H1 (cell line): ENCODE data around the gene CIDEA. TPM values are rescaled to one million over a fixed set of nuclear protein-coding genes. Genes with fewer than 3 reads are reported as not detected.

Source experiments
- CTCF ChIA-PET: fragments of 300-600 bp; sonication (Branson Sonifier 250); formaldehyde crosslinking; loops from one replicate; lab custom pipeline; 2021; ENCODE audit not compliant: partially characterized antibody; lab: Charles Lee
- POLR2A ChIA-PET: fragments of 300-600 bp; sonication (Branson Sonifier 250); formaldehyde crosslinking; loops from one replicate; lab custom pipeline; 2021; ENCODE audit warnings: inconsistent platforms; ENCODE audit not compliant: partially characterized antibody; lab: Charles Lee
- DNase-seq, 2 experiments: peaks; one replicate each; pipeline versions ENCODE4 v3.0.0 to v3.0.0-alpha.2; 2010 to 2022; ENCODE audit warnings: low spot score in 2 of 2, low read depth in 1 of 2, mixed read lengths in 1 of 2
- FAIRE-seq: peaks from 2 replicates; lab custom pipeline; 2011; peaks lifted over from hg19 to GRCh38; lab: Jason Lieb, UNC
- H2AFZ ChIP-seq: 2 replicates; pipeline ENCODE4 v1.8.1; 2012; ENCODE audit warnings: low read length, inconsistent platforms
- H2AK5ac ChIP-seq: 2 replicates; pipeline ENCODE4 v1.6.1; 2013; ENCODE audit warnings: low read depth, low read length
- H2BK120ac ChIP-seq: replicated peaks from 2 replicates; pipeline ENCODE3; 2013; ENCODE audit warnings: low read depth, low read length, inconsistent platforms
- H2BK12ac ChIP-seq: 2 replicates; pipeline ENCODE4 v1.6.1; 2013; ENCODE audit warnings: low read depth, low read length
- H2BK15ac ChIP-seq: 2 replicates; pipeline ENCODE4 v1.6.1; 2013; ENCODE audit warnings: low read length
- H2BK20ac ChIP-seq: 2 replicates; pipeline ENCODE4 v1.6.1; 2013; ENCODE audit warnings: low read length
- H2BK5ac ChIP-seq: 2 replicates; pipeline ENCODE4 v1.6.1; 2013; ENCODE audit warnings: low read depth, low read length
- H3K14ac ChIP-seq: 2 replicates; pipeline ENCODE4 v1.6.1; 2013; ENCODE audit warnings: inconsistent platforms; ENCODE audit not compliant: insufficient read length
- H3K18ac ChIP-seq: 2 replicates; pipeline ENCODE4 v1.6.1; 2013; ENCODE audit warnings: low read length; ENCODE audit errors: extremely low read depth
- H3K23ac ChIP-seq: 2 replicates; pipeline ENCODE4 v1.6.1; 2013; ENCODE audit warnings: inconsistent platforms; ENCODE audit not compliant: insufficient read length
- H3K23me2 ChIP-seq: 2 replicates; pipeline ENCODE4 v1.6.1; 2013; ENCODE audit warnings: low read depth, low read length
- H3K27ac ChIP-seq: 2 replicates; pipeline ENCODE4 v1.6.1; 2011; ENCODE audit warnings: low read depth, low read length, inconsistent platforms
- H3K27me3 ChIP-seq, 4 experiments: replicated peaks in 1 of 4; 1 replicate in 1 of 4; 2 replicates in 3 of 4; pipeline versions ENCODE4 v1.6.1 to v1.8.1; 2011 to 2013; ENCODE audit warnings: low read length in 3 of 4, mild to moderate bottlenecking in 3 of 4, inconsistent platforms in 2 of 4, mixed read lengths in 2 of 4, moderate library complexity in 1 of 4; ENCODE audit not compliant: control insufficient read depth in 3 of 4, insufficient read depth in 3 of 4; ENCODE audit errors: extremely low read depth in 1 of 4
- H3K36me3 ChIP-seq, 4 experiments: 2 replicates each; pipeline versions ENCODE4 v1.6.1 to v1.8.1; 2011 to 2013; ENCODE audit warnings: mild to moderate bottlenecking in 4 of 4, low read length in 3 of 4, moderate library complexity in 2 of 4, control low read depth in 1 of 4, inconsistent platforms in 1 of 4; ENCODE audit not compliant: insufficient read depth in 4 of 4, control insufficient read depth in 2 of 4
- H3K4ac ChIP-seq: replicated peaks from 2 replicates; pipeline ENCODE3; 2013; ENCODE audit warnings: low read length, low read depth, mixed read lengths, inconsistent platforms; ENCODE audit not compliant: insufficient read length
- H3K4me1 ChIP-seq, 4 experiments: replicated peaks in 1 of 4; 1 replicate in 1 of 4; 2 replicates in 3 of 4; pipeline versions ENCODE4 v1.6.1 to v1.8.1; 2011 to 2013; ENCODE audit warnings: low read length in 3 of 4, inconsistent platforms in 2 of 4, mixed read lengths in 1 of 4; ENCODE audit not compliant: insufficient read depth in 4 of 4, control insufficient read depth in 3 of 4
- H3K4me2 ChIP-seq, 2 experiments: 2 replicates each; pipeline versions ENCODE4 v1.6.1 to v1.8.1; 2011 to 2013; ENCODE audit warnings: low read depth in 2 of 2, low read length in 2 of 2, control low read depth in 1 of 2, inconsistent platforms in 1 of 2, mild to moderate bottlenecking in 1 of 2; ENCODE audit not compliant: insufficient read depth in 1 of 2
- H3K4me3 ChIP-seq, 4 experiments: fragments of 200-600, 300-600 bp in 1 of 4; sonication (generic), shearing (Covaris generic), sonication (Bioruptor Twin) in 1 of 4; 2 replicates each; pipeline versions ENCODE4 v1.5.1 to v1.8.1; 2011 to 2016; ENCODE audit warnings: low read length in 4 of 4, low read depth in 3 of 4, control low read depth in 2 of 4, inconsistent platforms in 2 of 4, mild to moderate bottlenecking in 2 of 4, mixed read lengths in 1 of 4, moderate library complexity in 1 of 4; ENCODE audit not compliant: insufficient read depth in 2 of 4; ENCODE audit errors: extremely low read depth in 1 of 4
- H3K56ac ChIP-seq: replicated peaks from 2 replicates; pipeline ENCODE3; 2013; ENCODE audit warnings: low read depth, mild to moderate bottlenecking, mixed read lengths, low read length, inconsistent platforms; ENCODE audit not compliant: insufficient read length
- H3K79me1 ChIP-seq: 2 replicates; pipeline ENCODE4 v1.6.1; 2013; ENCODE audit warnings: low read depth, low read length, control low read depth
- H3K79me2 ChIP-seq, 2 experiments: 2 replicates each; pipeline versions ENCODE4 v1.6.1 to v1.8.1; 2012 to 2013; ENCODE audit warnings: low read length in 2 of 2, mild to moderate bottlenecking in 2 of 2, inconsistent platforms in 1 of 2; ENCODE audit not compliant: insufficient read depth in 2 of 2, control insufficient read depth in 1 of 2
- H3K9ac ChIP-seq, 4 experiments: replicated peaks in 1 of 4; 1 replicate in 1 of 4; 2 replicates in 3 of 4; pipeline versions ENCODE4 v1.6.1 to v1.8.1; 2011 to 2013; ENCODE audit warnings: low read depth in 3 of 4, low read length in 3 of 4, control low read depth in 2 of 4, mild to moderate bottlenecking in 2 of 4, moderate library complexity in 2 of 4, inconsistent platforms in 1 of 4; ENCODE audit errors: extremely low read depth in 1 of 4
- H3K9me3 ChIP-seq, 2 experiments: 2 replicates each; pipeline versions ENCODE4 v1.6.1 to v1.8.1; 2012 to 2013; ENCODE audit warnings: mild to moderate bottlenecking in 2 of 2, moderate library complexity in 2 of 2, control low read depth in 1 of 2, inconsistent platforms in 1 of 2, low read depth in 1 of 2, low read length in 1 of 2, mixed read lengths in 1 of 2; ENCODE audit not compliant: insufficient read depth in 2 of 2
- H4K20me1 ChIP-seq, 2 experiments: replicated peaks in 1 of 2; 2 replicates each; pipeline versions ENCODE3 to v1.8.1; 2011 to 2013; ENCODE audit warnings: inconsistent platforms in 2 of 2, low read length in 2 of 2, mild to moderate bottlenecking in 1 of 2; ENCODE audit not compliant: insufficient read depth in 2 of 2, control insufficient read depth in 1 of 2
- H4K5ac ChIP-seq: 2 replicates; pipeline ENCODE4 v1.6.1; 2013; ENCODE audit warnings: low read length, low read depth, mixed read lengths, inconsistent platforms; ENCODE audit not compliant: insufficient read length
- H4K8ac ChIP-seq: 2 replicates; pipeline ENCODE4 v1.8.0; 2013; ENCODE audit warnings: mild to moderate bottlenecking, moderate library complexity, low read length, inconsistent platforms; ENCODE audit not compliant: insufficient read depth; ENCODE audit errors: extremely low read depth
- H4K91ac ChIP-seq: replicated peaks from 2 replicates; pipeline ENCODE3; 2013; ENCODE audit warnings: low read length, mixed read lengths, inconsistent platforms; ENCODE audit not compliant: insufficient read length
- BCL11A ChIP-seq, 2 experiments: IDR thresholded peaks; one replicate each; pipeline ENCODE4 v1.6.1; 2011; ENCODE audit warnings: low read depth in 2 of 2, low read length in 2 of 2, mild to moderate bottlenecking in 2 of 2
- E2F6 ChIP-seq: IDR thresholded peaks from 2 replicates; pipeline ENCODE4 v1.6.1; 2012; ENCODE audit warnings: inconsistent platforms
- GTF2F1 ChIP-seq: IDR thresholded peaks from 2 replicates; pipeline ENCODE4 v1.6.1; 2012; ENCODE audit warnings: low read depth, low read length, improper control_type of control experiment, borderline replicate concordance
- PHF8 ChIP-seq: fragments of 200-600 bp; sonication (generic); conservative IDR thresholded peaks from 2 replicates; pipeline ENCODE4 v1.7.1; 2012; ENCODE audit warnings: low read depth, mild to moderate bottlenecking, inconsistent platforms, low read length, moderate library complexity
- RAD21 ChIP-seq, 2 experiments: IDR thresholded peaks in 1 of 2; conservative IDR thresholded peaks in 1 of 2; 2 replicates each; pipeline ENCODE4 v1.6.1; 2011; ENCODE audit warnings: low read depth in 2 of 2, low read length in 2 of 2, improper control_type of control experiment in 1 of 2, inconsistent platforms in 1 of 2, mild to moderate bottlenecking in 1 of 2, moderate library complexity in 1 of 2
- RFX5 ChIP-seq: IDR thresholded peaks from 2 replicates; pipeline ENCODE4 v1.6.1; 2011; ENCODE audit warnings: low read depth, low read length, improper control_type of control experiment, borderline replicate concordance
- RXRA ChIP-seq: IDR thresholded peaks from 2 replicates; pipeline ENCODE4 v1.6.1; 2011; ENCODE audit warnings: low read depth, mild to moderate bottlenecking, low read length, moderate library complexity; ENCODE audit not compliant: insufficient read depth
- SAP30 ChIP-seq: fragments of 300-600 bp; sonication (generic); IDR thresholded peaks from 2 replicates; pipeline ENCODE4 v1.7.1; 2012; ENCODE audit warnings: low read length, moderate library complexity, mild to moderate bottlenecking, inconsistent platforms; ENCODE audit not compliant: insufficient read depth, insufficient replicate concordance
- TAF1 ChIP-seq: IDR thresholded peaks from 2 replicates; pipeline ENCODE4 v1.6.1; 2011; ENCODE audit warnings: mild to moderate bottlenecking, low read depth, low read length
- WGBS, 2 experiments: shearing (Covaris generic) in 1 of 2; methylation state at CpG; one replicate each; pipeline versions ENCODE4 v1.1.6 to v1.1.7; 2013 to 2015; ENCODE audit warnings: low lambda C conversion rate in 2 of 2, mixed read lengths in 2 of 2, inconsistent platforms in 1 of 2, low coverage in 1 of 2, missing lambda C conversion rate in 1 of 2; ENCODE audit not compliant: insufficient replicate concordance in 2 of 2, insufficient coverage in 1 of 2, insufficient read length in 1 of 2; ENCODE audit errors: extremely low coverage in 1 of 2, missing lambda C conversion rate in 1 of 2; 5-methylcytosine and 5-hydroxymethylcytosine counted together
- polyA plus RNA-seq, 7 experiments: library from polyadenylated mRNA; depleted of rRNA in 3 of 7; stranded (reverse) in 5 of 7; unstranded in 2 of 7; fragments of >200 nt in 5 of 7; fragments of 200-250 nt in 2 of 7; gene quantifications; 1 replicate in 5 of 7; 2 replicates in 1 of 7; 4 replicates in 1 of 7; pipeline versions ENCODE4 v1.2.1 to v1.2.3, GENCODE V29; 2011 to 2013; ENCODE audit warnings: missing spikeins in 2 of 7, mixed read lengths in 2 of 7
- total RNA-seq: library from RNA; stranded (reverse); fragmentation: NEBNext Ultra II Directional; extraction: Animal tissue kit (Norgen Biotek cat#: 25700); gene quantifications from 2 replicates; pipeline ENCODE4 v1.2.1, GENCODE V29; 2021

The CIDEA gene
- total and polyA plus RNA-seq, 2 of the 8 experiments (the other 6 are each of a cell fraction or from before 2014, with no cell fraction given), result not detected

- Histone ChIP-seq H3K23me2 (no peaks in the 10 kb centered on the region), H3K4me2 (peak overlapping the region in 1 of 2 experiments; percentile 42; a peak in 1 of 4 replicates), H3K79me1 (no peaks in the 10 kb centered on the region), H4K20me1 (peaks cover 0 to 2% of the 10 kb centered on the region in 2 experiments), H2AK5ac (no peak overlapping the region), H3K36me3 (no peaks in the 10 kb centered on the region), H2BK12ac (no peak overlapping the region), H3K18ac (no peak overlapping the region), H3K56ac (no peak overlapping the region), H3K27ac (no peak overlapping the region), H4K5ac (no peak overlapping the region), H2BK5ac (no peak overlapping the region), H3K79me2 (no peaks in the 10 kb centered on the region), H3K4ac (no peak overlapping the region), H3K27me3 (peaks cover 0 to 23% (median 13%) of the 10 kb centered on the region in 4 experiments; a peak in 6 of 7 replicates), H4K8ac (0 out of 2 replicates have a peak overlapping the region, but pooled peaks have one; percentile 52), H2BK15ac (no peak overlapping the region; the same call in 1 of the 2 replicates), H3K4me3 (no peak overlapping the region), H3K4me1 (peaks cover 0 to 2% (median 0%) of the 10 kb centered on the region in 4 experiments; a peak in 2 of 7 replicates), H3K9ac (no peak overlapping the region), H3K14ac (no peak overlapping the region), H2AFZ (peak overlapping the region; percentile 72; the same call in 1 of the 2 replicates), H3K9me3 (no peaks in the 10 kb centered on the region; a peak in 1 of 4 replicates), H3K23ac (no peak overlapping the region), H4K91ac (no peak overlapping the region), H2BK20ac (no peak overlapping the region), H2BK120ac (no peak overlapping the region)
- ChIA-PET POLR2A (interaction anchor here (1.3 kb wide), 1 partner anchor 37 kb away, joined by 3 read pairs; no protein-coding TSS in a partner anchor), CTCF (interaction anchor here (0.6 to 5.6 kb wide), 20 partner anchors 8 to 197 kb away, joined by 3 to 41 read pairs (median 6); partner anchors contain the start of gene ANKRD62)
- FAIRE-seq (peak; percentile 13), DNase-seq (peak; percentile 44 to 85)
- 45% methylated on average over 32 of the region's 32 CpGs; no CpG with 5 or more reads in 1 of the 2 experiments for WGBS, 2 experiments
- no peak for TF ChIP-seq TAF1
- no peak for TF ChIP-seq RFX5
- TF ChIP-seq SAP30, result no peak
- TF ChIP-seq E2F6, result peak; percentile 55
- TF ChIP-seq GTF2F1, result no peak
- no peak for TF ChIP-seq RXRA
- TF ChIP-seq BCL11A (IDR thresholded peaks at IDR 0.05; ENCODE audit: low read depth in 2 of 2, low read length in 2 of 2), result no peak
- TF ChIP-seq PHF8, result no peak
- TF ChIP-seq RAD21 (IDR thresholded peaks at IDR 0.05 in 1 of 2, conservative IDR thresholded peaks at IDR 0.05 in 1 of 2; ENCODE audit: low read depth in 2 of 2, low read length in 2 of 2), result peak; percentile 82 to 83
Measured at GRCh38 chr18:12246849-12247808, 7.0 kb upstream of the CIDEA start.
